DND-41 (cell line): ENCODE measurements around the gene ZNF473.

Source experiments
- CTCF ChIP-seq: IDR thresholded peaks from 2 replicates; pipeline ENCODE4 v1.5.1; 2012; ENCODE audit warnings: borderline replicate concordance, low read length, moderate library complexity, mild to moderate bottlenecking; ENCODE audit not compliant: poor library complexity, severe bottlenecking; ENCODE audit errors: extremely low read depth
- EZH2 ChIP-seq: IDR thresholded peaks from 3 replicates; pipeline ENCODE4 v1.6.1; 2012; ENCODE audit warnings: borderline replicate concordance, low read depth, mild to moderate bottlenecking, moderate library complexity, low read length, inconsistent platforms; ENCODE audit not compliant: severe bottlenecking

- TF ChIP-seq CTCF, result no peak
- TF ChIP-seq EZH2, result no peak
These were observed 11.1 kb downstream of the ZNF473 start for GRCh38 chr19:50036908-50037307.
